Lower leg skin (tissue), 3 donors: ENCODE results near the gene KRTDAP.

Experiments
- POLR2A ChIP-seq, 2 donors: fragments of 450-650 bp; IDR thresholded peaks; one replicate each; pipeline ENCODE4 v1.6.1; 2016 to 2017; ENCODE audit warnings: antibody characterized with exemption in 2 of 2, mild to moderate bottlenecking in 1 of 2, moderate library complexity in 1 of 2
- TF ChIP-seq, protein P1 (sequence below), 3 donors: fragments of 450-650 bp; IDR thresholded peaks; one replicate each; pipeline ENCODE4 v1.5.1; 2016; ENCODE audit warnings: antibody characterized with exemption in 3 of 3, mild to moderate bottlenecking in 3 of 3, moderate library complexity in 2 of 3

DNA sequence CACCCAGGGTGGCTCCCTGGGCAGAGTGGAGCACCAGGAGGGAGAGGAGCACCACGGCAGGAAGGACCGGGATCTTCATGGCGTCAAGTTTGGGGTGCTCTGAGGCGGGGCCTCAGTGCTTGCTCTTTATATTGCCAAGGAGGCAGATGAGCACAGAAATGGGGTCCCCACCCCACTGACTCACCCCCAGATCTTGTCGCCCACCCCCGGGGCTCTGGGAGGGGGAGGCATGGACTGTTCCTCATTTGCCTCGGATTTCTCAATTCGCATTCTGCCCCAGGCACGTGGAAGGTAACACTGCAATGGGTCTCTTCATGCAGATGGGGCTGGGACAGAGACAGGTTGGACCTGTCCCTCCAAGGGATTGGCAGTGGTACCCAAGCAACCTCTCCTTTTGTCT is at the start of gene KRTDAP:
- TF ChIP-seq, protein P1, sequence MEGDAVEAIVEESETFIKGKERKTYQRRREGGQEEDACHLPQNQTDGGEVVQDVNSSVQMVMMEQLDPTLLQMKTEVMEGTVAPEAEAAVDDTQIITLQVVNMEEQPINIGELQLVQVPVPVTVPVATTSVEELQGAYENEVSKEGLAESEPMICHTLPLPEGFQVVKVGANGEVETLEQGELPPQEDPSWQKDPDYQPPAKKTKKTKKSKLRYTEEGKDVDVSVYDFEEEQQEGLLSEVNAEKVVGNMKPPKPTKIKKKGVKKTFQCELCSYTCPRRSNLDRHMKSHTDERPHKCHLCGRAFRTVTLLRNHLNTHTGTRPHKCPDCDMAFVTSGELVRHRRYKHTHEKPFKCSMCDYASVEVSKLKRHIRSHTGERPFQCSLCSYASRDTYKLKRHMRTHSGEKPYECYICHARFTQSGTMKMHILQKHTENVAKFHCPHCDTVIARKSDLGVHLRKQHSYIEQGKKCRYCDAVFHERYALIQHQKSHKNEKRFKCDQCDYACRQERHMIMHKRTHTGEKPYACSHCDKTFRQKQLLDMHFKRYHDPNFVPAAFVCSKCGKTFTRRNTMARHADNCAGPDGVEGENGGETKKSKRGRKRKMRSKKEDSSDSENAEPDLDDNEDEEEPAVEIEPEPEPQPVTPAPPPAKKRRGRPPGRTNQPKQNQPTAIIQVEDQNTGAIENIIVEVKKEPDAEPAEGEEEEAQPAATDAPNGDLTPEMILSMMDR (IDR thresholded peaks at IDR 0.05): no peak
- no peak for TF ChIP-seq POLR2A (IDR thresholded peaks at IDR 0.05)
